ENCODE results near the gene GABARAP.
A peak's percentile ranks its signal among the peaks of the same experiment; 100 is the strongest.

Gene GABARAP

GRCh38 chr17:7238420-7239090 lies 3.7 kb downstream of the GABARAP start:
- H3K79me2 ChIP-seq (ENCODE audit: insufficient read depth, low read length) = peaks cover 36% of the 10 kb centered on the region
- H2AFZ ChIP-seq (ENCODE audit: low read depth, low read length, severe bottlenecking) = no peak overlapping the region
- peaks cover 53% of the 10 kb centered on the region for H3F3A ChIP-seq (ENCODE audit: insufficient read depth)
- H3K27ac ChIP-seq (ENCODE audit: low read depth, low read length) = peak overlapping the region; percentile 93
- H3K4me3 ChIP-seq (ENCODE audit: insufficient read depth, low read length, poor library complexity, severe bottlenecking) = peak overlapping the region; percentile 98
- TF ChIP-seq EZH2phosphoT487 (conservative IDR thresholded peaks at IDR 0.05; ENCODE audit: low read length) = no peak
- no peak for TF ChIP-seq CTCF (IDR thresholded peaks at IDR 0.05; ENCODE audit: insufficient read depth, low read length, poor library complexity, severe bottlenecking)
- peaks cover 6% of the 10 kb centered on the region; the same call in 1 of the 2 replicates for H4K20me1 ChIP-seq (ENCODE audit: low read depth, low read length)
- H3K36me3 ChIP-seq (ENCODE audit: low read length) = 0 out of 2 replicates have a peak, but pooled peaks cover 3% of the 10 kb centered on the region
- H3K9ac ChIP-seq (ENCODE audit: low read length) = peak overlapping the region; percentile 100
- H3K27me3 ChIP-seq (ENCODE audit: low read length) = no peaks in the 10 kb centered on the region
- H3K4me2 ChIP-seq (ENCODE audit: low read depth, low read length, poor library complexity, severe bottlenecking) = peak overlapping the region; percentile 67
- no peaks in the 10 kb centered on the region for H3K9me2 ChIP-seq (replicated peaks; ENCODE audit: insufficient read depth, low read length)
- H3K9me3 ChIP-seq (ENCODE audit: insufficient read depth, low read length) = no peaks in the 10 kb centered on the region

- peak overlapping the region; percentile 93 for H3K27ac ChIP-seq (ENCODE audit: low read depth, low read length)
Observed at GRCh38 chr17:7237761-7238419, 4.4 kb downstream of the GABARAP start.

GRCh38 chr17:7237266-7237760 lies 4.9 kb downstream of the GABARAP start:
- TF ChIP-seq EZH2phosphoT487 (conservative IDR thresholded peaks at IDR 0.05; ENCODE audit: low read length) (no peak), CTCF (IDR thresholded peaks at IDR 0.05; ENCODE audit: insufficient read depth, low read length, poor library complexity, severe bottlenecking) (no peak)
- Histone ChIP-seq H3F3A (ENCODE audit: insufficient read depth) (peaks cover 49% of the 10 kb centered on the region), H3K36me3 (ENCODE audit: low read length) (0 out of 2 replicates have a peak, but pooled peaks cover 3% of the 10 kb centered on the region), H3K9me2 (replicated peaks; ENCODE audit: insufficient read depth, low read length) (no peaks in the 10 kb centered on the region), H3K27ac (ENCODE audit: low read depth, low read length) (peak overlapping the region; percentile 93), H3K79me2 (ENCODE audit: insufficient read depth, low read length) (peaks cover 48% of the 10 kb centered on the region), H3K27me3 (ENCODE audit: low read length) (no peaks in the 10 kb centered on the region), H4K20me1 (ENCODE audit: low read depth, low read length) (peaks cover 6% of the 10 kb centered on the region; the same call in 1 of the 2 replicates), H2AFZ (ENCODE audit: low read depth, low read length, severe bottlenecking) (no peak overlapping the region), H3K9ac (ENCODE audit: low read length) (peak overlapping the region; percentile 100), H3K9me3 (ENCODE audit: insufficient read depth, low read length) (no peaks in the 10 kb centered on the region), H3K4me2 (ENCODE audit: low read depth, low read length, poor library complexity, severe bottlenecking) (peak overlapping the region; percentile 59), H3K4me3 (ENCODE audit: insufficient read depth, low read length, poor library complexity, severe bottlenecking) (peak overlapping the region; percentile 98)

More at GRCh38 chr17:7237761-7238419, 4.4 kb downstream of the GABARAP start:
- TF ChIP-seq EZH2phosphoT487 (conservative IDR thresholded peaks at IDR 0.05; ENCODE audit: low read length) (no peak), CTCF (IDR thresholded peaks at IDR 0.05; ENCODE audit: insufficient read depth, low read length, poor library complexity, severe bottlenecking) (no peak)
- H2AFZ ChIP-seq (ENCODE audit: low read depth, low read length, severe bottlenecking) = no peak overlapping the region
- H3F3A ChIP-seq (ENCODE audit: insufficient read depth) = peaks cover 49% of the 10 kb centered on the region
- H3K4me3 ChIP-seq (ENCODE audit: insufficient read depth, low read length, poor library complexity, severe bottlenecking) = peak overlapping the region; percentile 98
- H3K27me3 ChIP-seq (ENCODE audit: low read length) = no peaks in the 10 kb centered on the region
- H4K20me1 ChIP-seq (ENCODE audit: low read depth, low read length) = peaks cover 6% of the 10 kb centered on the region; the same call in 1 of the 2 replicates
- no peaks in the 10 kb centered on the region for H3K9me2 ChIP-seq (replicated peaks; ENCODE audit: insufficient read depth, low read length)
- H3K79me2 ChIP-seq (ENCODE audit: insufficient read depth, low read length) = peaks cover 42% of the 10 kb centered on the region
- H3K9me3 ChIP-seq (ENCODE audit: insufficient read depth, low read length) = no peaks in the 10 kb centered on the region
- peak overlapping the region; percentile 100 for H3K9ac ChIP-seq (ENCODE audit: low read length)
- 0 out of 2 replicates have a peak, but pooled peaks cover 3% of the 10 kb centered on the region for H3K36me3 ChIP-seq (ENCODE audit: low read length)
- peak overlapping the region; percentile 67 for H3K4me2 ChIP-seq (ENCODE audit: low read depth, low read length, poor library complexity, severe bottlenecking)
